Trophoblast cell (in vitro differentiated cells and primary cell): ENCODE results near the gene TAF11L4. TPM values are rescaled to one million over a fixed set of nuclear protein-coding genes. Genes with fewer than 3 reads are reported as not detected.
"Not testable (repeated sequence)": the region's sequence is repeated elsewhere in the genome, so short reads cannot be mapped to it uniquely, and the experiment has no call there.

Experiments used
- DNase-seq, 2 donors: peaks; one replicate each; pipeline ENCODE4 v3.0.0-alpha.2; 2016
- H2AFZ ChIP-seq: 2 replicates; pipeline ENCODE4 v1.6.1; 2013; ENCODE audit warnings: low read length, moderate library complexity, mild to moderate bottlenecking; ENCODE audit not compliant: insufficient read depth, poor library complexity
- H2AK5ac ChIP-seq: 2 replicates; pipeline ENCODE4 v1.6.1; 2013; ENCODE audit warnings: mild to moderate bottlenecking, low read length
- H2BK120ac ChIP-seq: 2 replicates; pipeline ENCODE4 v1.6.1; 2013; ENCODE audit warnings: low read length, mild to moderate bottlenecking, moderate library complexity; ENCODE audit not compliant: insufficient read depth, poor library complexity
- H2BK12ac ChIP-seq: 2 replicates; pipeline ENCODE4 v1.6.1; 2013; ENCODE audit warnings: mild to moderate bottlenecking, low read length, moderate library complexity
- H2BK5ac ChIP-seq: 2 replicates; pipeline ENCODE4 v1.6.1; 2013; ENCODE audit warnings: low read length, low read depth, moderate library complexity, mild to moderate bottlenecking; ENCODE audit not compliant: poor library complexity
- H3K14ac ChIP-seq: 2 replicates; pipeline ENCODE4 v1.6.1; 2013; ENCODE audit warnings: mild to moderate bottlenecking, low read length
- H3K18ac ChIP-seq: 2 replicates; pipeline ENCODE4 v1.6.1; 2013; ENCODE audit warnings: mild to moderate bottlenecking, low read length
- H3K23ac ChIP-seq: 2 replicates; pipeline ENCODE4 v1.6.1; 2013; ENCODE audit warnings: low read length
- H3K27ac ChIP-seq: 2 replicates; pipeline ENCODE4 v1.5.1; 2013; ENCODE audit warnings: low read depth, mild to moderate bottlenecking, inconsistent platforms, low read length, moderate library complexity
- H3K27me3 ChIP-seq: 2 replicates; pipeline ENCODE4 v1.6.1; 2013; ENCODE audit warnings: inconsistent platforms, mild to moderate bottlenecking, low read length, moderate library complexity; ENCODE audit not compliant: insufficient read depth
- H3K36me3 ChIP-seq, 2 experiments: 1 replicate in 1 of 2; 2 replicates in 1 of 2; pipeline ENCODE4 v1.6.1; 2013; ENCODE audit warnings: low read length in 2 of 2, mild to moderate bottlenecking in 2 of 2, moderate library complexity in 1 of 2; ENCODE audit not compliant: insufficient read depth in 2 of 2, control insufficient read depth in 1 of 2
- H3K4ac ChIP-seq: 2 replicates; pipeline ENCODE4 v1.6.1; 2013; ENCODE audit warnings: low read depth, mild to moderate bottlenecking, low read length, moderate library complexity
- H3K4me1 ChIP-seq, 2 experiments: 1 replicate in 1 of 2; 2 replicates in 1 of 2; pipeline ENCODE4 v1.6.1; 2013; ENCODE audit warnings: low read length in 2 of 2, mild to moderate bottlenecking in 2 of 2, moderate library complexity in 1 of 2; ENCODE audit not compliant: insufficient read depth in 2 of 2, control insufficient read depth in 1 of 2
- H3K4me2 ChIP-seq: 2 replicates; pipeline ENCODE4 v1.6.1; 2013; ENCODE audit warnings: inconsistent platforms, mild to moderate bottlenecking, low read length, moderate library complexity
- H3K4me3 ChIP-seq: 2 replicates; pipeline ENCODE4 v1.5.1; 2013; ENCODE audit warnings: mild to moderate bottlenecking, low read depth, low read length, inconsistent platforms
- H3K79me1 ChIP-seq: one replicate; pipeline ENCODE4 v1.6.1; 2013; ENCODE audit warnings: low read length
- H3K79me2 ChIP-seq: 2 replicates; pipeline ENCODE4 v1.6.1; 2013; ENCODE audit warnings: low read length, mild to moderate bottlenecking; ENCODE audit not compliant: control insufficient read depth, insufficient read depth, poor library complexity
- H3K9ac ChIP-seq: 2 replicates; pipeline ENCODE4 v1.6.1; 2013; ENCODE audit warnings: mild to moderate bottlenecking, low read length
- H3K9me3 ChIP-seq: 2 replicates; pipeline ENCODE4 v1.6.1; 2013; ENCODE audit warnings: low read depth, mild to moderate bottlenecking, control low read depth, inconsistent platforms, low read length; ENCODE audit not compliant: insufficient read depth
- H4K12ac ChIP-seq: 2 replicates; pipeline ENCODE4 v1.6.1; 2013; ENCODE audit warnings: low read depth, mild to moderate bottlenecking, low read length, moderate library complexity
- H4K8ac ChIP-seq: 2 replicates; pipeline ENCODE4 v1.6.1; 2013; ENCODE audit warnings: low read depth, mild to moderate bottlenecking, low read length, moderate library complexity
- H4K91ac ChIP-seq: one replicate; pipeline ENCODE4 v1.6.1; 2013; ENCODE audit warnings: low read depth, mild to moderate bottlenecking, low read length, moderate library complexity
- WGBS: extraction: QIAGEN DNeasy Blood & Tissue Kit; methylation state at CpG from one replicate; pipeline ENCODE4 v1.1.7; 2013; ENCODE audit warnings: missing lambda C conversion rate; ENCODE audit not compliant: insufficient read length, insufficient coverage; ENCODE audit errors: extremely low coverage; 5-methylcytosine and 5-hydroxymethylcytosine counted together
- polyA plus RNA-seq: library from polyadenylated mRNA; stranded (reverse); fragments of 200-250 nt; gene quantifications from 2 replicates; pipeline ENCODE4 v1.2.3, GENCODE V29; 2013

TAF11L4 gene
- not detected in 2 replicates for polyA plus RNA-seq

DNA sequence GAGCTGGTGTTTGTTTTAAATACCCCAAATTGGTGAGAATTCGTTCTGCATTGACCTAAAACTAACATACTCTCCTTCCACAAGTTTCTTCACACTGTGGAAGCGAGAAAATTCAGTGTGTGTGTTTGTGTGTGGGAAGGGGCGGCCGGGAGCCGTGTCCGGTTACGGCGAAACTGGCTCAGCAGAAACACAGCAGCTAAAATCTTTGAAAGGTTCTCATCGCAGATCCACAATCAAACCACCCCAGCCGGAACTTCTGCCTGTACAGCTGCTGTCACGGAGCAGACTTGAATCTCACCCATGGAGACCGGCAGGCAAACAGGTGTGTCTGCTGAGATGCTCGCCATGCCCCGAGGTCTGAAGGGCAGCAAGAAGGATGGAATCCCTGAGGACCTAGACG is at the start of gene TAF11L4:
Gene TAF11L4 (plus strand): TSS at position 301 of the 400 bp plus-strand sequence.
- DNase-seq, H2BK120ac ChIP-seq, H3K79me1 ChIP-seq, H4K8ac ChIP-seq, H4K12ac ChIP-seq, H3K9ac ChIP-seq, H2AK5ac ChIP-seq, H3K4me2 ChIP-seq, H3K4me3 ChIP-seq, H3K23ac ChIP-seq, H4K91ac ChIP-seq, H3K18ac ChIP-seq, H3K4ac ChIP-seq, H3K27ac ChIP-seq, H2AFZ ChIP-seq, H3K27me3 ChIP-seq, H3K14ac ChIP-seq, H3K36me3 ChIP-seq, H3K79me2 ChIP-seq, H2BK5ac ChIP-seq, H3K4me1 ChIP-seq, H3K9me3 ChIP-seq, H2BK12ac ChIP-seq: not testable (repeated sequence)
- no CpG with 5 or more reads among the region's 15 CpGs for WGBS

DNA sequence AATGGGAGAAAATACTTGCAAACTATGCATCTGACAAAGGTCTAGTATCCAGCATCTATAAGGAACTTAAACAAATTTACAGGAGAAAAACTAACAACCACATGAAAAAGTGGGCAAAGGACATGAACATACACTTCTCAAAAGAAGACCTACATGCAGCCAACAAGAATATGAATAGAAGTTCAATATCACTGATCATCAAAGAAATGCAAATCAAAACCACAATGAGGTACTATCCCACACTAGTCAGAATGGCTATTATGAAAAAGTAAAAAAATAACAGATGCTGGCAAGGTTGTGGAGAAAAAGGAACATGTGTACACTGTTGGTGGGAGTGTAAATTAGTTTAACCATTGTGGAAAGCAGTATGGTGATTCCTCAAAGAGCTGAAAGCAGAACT is 46.5 kb upstream of the TAF11L4 start:
- H2AFZ ChIP-seq, H2BK12ac ChIP-seq, H4K91ac ChIP-seq, H3K4me2 ChIP-seq, H2BK5ac ChIP-seq, H4K8ac ChIP-seq, H3K79me2 ChIP-seq, H3K4me1 ChIP-seq, H3K79me1 ChIP-seq, H3K9ac ChIP-seq, H3K4me3 ChIP-seq, H3K9me3 ChIP-seq, H2BK120ac ChIP-seq, H3K4ac ChIP-seq, H4K12ac ChIP-seq, DNase-seq, H3K23ac ChIP-seq, H3K36me3 ChIP-seq, H3K14ac ChIP-seq, H3K27me3 ChIP-seq, H3K18ac ChIP-seq, H2AK5ac ChIP-seq, H3K27ac ChIP-seq: not testable (repeated sequence)

DNA sequence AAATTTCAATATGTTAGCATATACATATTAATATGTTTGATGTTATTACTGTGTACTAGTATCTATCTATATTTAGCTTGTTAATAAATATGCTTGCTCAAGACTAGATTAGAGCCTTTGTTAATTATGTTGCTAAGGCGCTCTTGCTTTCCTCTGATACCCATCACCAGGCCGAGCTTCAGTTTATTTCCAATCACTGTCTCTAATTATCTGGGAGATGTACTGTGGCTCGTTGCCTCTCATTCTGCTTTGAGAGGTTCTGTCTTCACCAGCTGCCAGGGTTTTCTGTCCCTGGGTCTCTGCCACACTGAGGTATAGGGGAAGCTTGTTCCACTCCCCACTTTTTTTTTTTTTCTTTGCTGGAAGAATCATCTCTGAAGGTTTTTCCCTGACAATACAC is 44.6 kb upstream of the TAF11L4 start:
- H2BK5ac ChIP-seq = no peak overlapping the region
- DNase-seq = no peak
- no peak overlapping the region for H3K4ac ChIP-seq
- H3K79me2 ChIP-seq = no peaks in the 10 kb centered on the region
- H3K14ac ChIP-seq = no peak overlapping the region
- H2AK5ac ChIP-seq = no peak overlapping the region
- H3K27ac ChIP-seq = no peak overlapping the region
- H3K79me1 ChIP-seq = no peaks in the 10 kb centered on the region
- no peak overlapping the region for H3K4me2 ChIP-seq
- no peak overlapping the region for H4K91ac ChIP-seq
- H4K12ac ChIP-seq = no peak overlapping the region
- H3K4me1 ChIP-seq = no peaks in the 10 kb centered on the region
- no peaks in the 10 kb centered on the region for H3K9me3 ChIP-seq
- no peak overlapping the region for H3K9ac ChIP-seq
- H2AFZ ChIP-seq = no peak overlapping the region
- H3K36me3 ChIP-seq = no peaks in the 10 kb centered on the region
- no peaks in the 10 kb centered on the region for H3K27me3 ChIP-seq
- no peak overlapping the region for H3K23ac ChIP-seq
- no peak overlapping the region for H2BK12ac ChIP-seq
- H4K8ac ChIP-seq = no peak overlapping the region
- no peak overlapping the region for H2BK120ac ChIP-seq
- no peak overlapping the region for H3K18ac ChIP-seq
- no CpG with 5 or more reads among the region's 3 CpGs for WGBS
- no peak overlapping the region for H3K4me3 ChIP-seq

DNA sequence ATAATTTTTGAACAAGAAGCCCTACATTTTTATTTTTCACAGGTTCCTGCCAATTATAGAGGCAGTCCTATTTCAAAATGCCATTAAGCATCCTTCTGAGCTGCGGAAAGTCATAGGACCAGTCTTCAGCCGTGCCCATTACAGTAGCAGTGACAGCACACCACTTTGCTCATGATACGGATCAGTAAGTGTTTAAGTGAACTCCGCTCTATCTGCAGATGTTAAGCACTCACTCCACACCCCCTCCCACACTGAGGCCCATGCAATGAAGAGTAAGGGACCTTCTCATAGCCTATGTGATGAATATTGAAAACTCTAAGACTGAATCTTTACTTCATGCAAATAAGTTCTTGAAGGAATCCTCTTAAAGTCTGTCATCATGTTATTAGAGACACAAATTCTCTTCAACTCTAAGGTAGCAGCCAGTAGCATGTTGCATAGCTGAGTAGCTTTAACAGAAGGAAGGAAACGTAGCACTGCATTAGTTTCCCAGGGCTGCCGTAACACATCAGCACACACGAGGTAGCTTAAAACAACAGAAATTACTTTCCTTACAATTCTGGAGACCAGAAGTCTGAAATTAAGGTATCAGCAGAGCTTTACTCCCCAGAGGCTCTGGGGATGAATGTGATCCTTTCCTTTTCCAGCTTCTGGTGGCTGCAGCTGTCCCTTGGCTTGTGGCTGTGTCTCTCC is 43.9 kb upstream of the TAF11L4 start:
- Histone ChIP-seq H2AFZ (no peak overlapping the region), H3K27me3 (no peaks in the 10 kb centered on the region), H2BK120ac (no peak overlapping the region), H3K79me2 (no peaks in the 10 kb centered on the region), H3K9ac (no peak overlapping the region), H3K4me2 (no peak overlapping the region), H3K27ac (no peak overlapping the region), H4K91ac (no peak overlapping the region), H3K18ac (no peak overlapping the region), H4K12ac (no peak overlapping the region), H4K8ac (no peak overlapping the region), H2BK12ac (no peak overlapping the region), H3K23ac (no peak overlapping the region), H3K4me3 (no peak overlapping the region), H3K79me1 (no peaks in the 10 kb centered on the region), H2AK5ac (no peak overlapping the region), H3K36me3 (no peaks in the 10 kb centered on the region), H2BK5ac (no peak overlapping the region), H3K4ac (no peak overlapping the region), H3K14ac (no peak overlapping the region), H3K9me3 (no peaks in the 10 kb centered on the region), H3K4me1 (no peaks in the 10 kb centered on the region)
- no peak for DNase-seq
- no CpG with 5 or more reads among the region's 7 CpGs for WGBS
